Chondrocyte (in vitro differentiated cells): ENCODE data around the gene ELF4. TPM values are rescaled to one million over a fixed set of nuclear protein-coding genes. Genes with fewer than 3 reads are reported as not detected.

Experiments
- DNase-seq: peaks from one replicate; pipeline ENCODE4 v3.0.0; 2021; ENCODE audit warnings: mixed read lengths, low spot score
- H3K27ac Mint-ChIP-seq: one replicate; pipeline ENCODE4 v1.8.0; 2021; ENCODE audit warnings: mild to moderate bottlenecking, moderate library complexity, mixed read lengths; ENCODE audit not compliant: unreplicated experiment
- H3K27me3 Mint-ChIP-seq: 2 replicates; pipeline ENCODE4 v1.8.0; 2021; ENCODE audit warnings: low read depth, mixed read lengths
- H3K36me3 Mint-ChIP-seq: 2 replicates; pipeline ENCODE4 v1.8.0; 2021; ENCODE audit warnings: low read depth, mixed read lengths
- H3K4me1 Mint-ChIP-seq: 2 replicates; pipeline ENCODE4 v1.8.0; 2021; ENCODE audit warnings: low read depth, mild to moderate bottlenecking, mixed read lengths
- H3K4me3 Mint-ChIP-seq: one replicate; pipeline ENCODE4 v1.8.0; 2021; ENCODE audit warnings: mild to moderate bottlenecking, moderate library complexity, mixed read lengths; ENCODE audit not compliant: unreplicated experiment
- H3K9me3 Mint-ChIP-seq: 2 replicates; pipeline ENCODE4 v1.8.0; 2021; ENCODE audit warnings: low read depth, mixed read lengths
- CTCF ChIP-seq: fragments of 200-600 bp; sonication (generic); IDR thresholded peaks from 2 replicates; pipeline ENCODE4 v1.5.0; 2021; ENCODE audit warnings: antibody characterized with exemption, mild to moderate bottlenecking, moderate library complexity
- total RNA-seq: library from RNA; stranded (reverse); gene quantifications from 3 replicates; pipeline ENCODE4 v1.2.1, GENCODE V29; 2021

Gene ELF4
- total RNA-seq, 1 donor from 2014 or later = 25.7 TPM

GRCh38 chrX:130097507-130098209 is 12.6 kb downstream of the ELF4 start:
- no peak overlapping the region for H3K27ac Mint-ChIP-seq
- no peak for TF ChIP-seq CTCF
- no peaks in the 10 kb centered on the region for H3K9me3 Mint-ChIP-seq
- H3K4me1 Mint-ChIP-seq = peaks cover 22% of the 10 kb centered on the region
- no peaks in the 10 kb centered on the region for H3K36me3 Mint-ChIP-seq
- no peak for DNase-seq
- H3K4me3 Mint-ChIP-seq = no peak overlapping the region
- no peaks in the 10 kb centered on the region for H3K27me3 Mint-ChIP-seq

GRCh38 chrX:130095249-130096030 is 14.9 kb downstream of the ELF4 start:
- peaks cover 16% of the 10 kb centered on the region for H3K4me1 Mint-ChIP-seq
- no peak for TF ChIP-seq CTCF
- no peaks in the 10 kb centered on the region for H3K27me3 Mint-ChIP-seq
- no peak overlapping the region for H3K4me3 Mint-ChIP-seq
- no peaks in the 10 kb centered on the region for H3K9me3 Mint-ChIP-seq
- no peak overlapping the region for H3K27ac Mint-ChIP-seq
- H3K36me3 Mint-ChIP-seq = no peaks in the 10 kb centered on the region
- no peak for DNase-seq

- Mint-ChIP-seq H3K9me3 (no peaks in the 10 kb centered on the region), H3K27ac (no peak overlapping the region)
- TF ChIP-seq CTCF = no peak
These were observed 15.6 kb downstream of the ELF4 start for GRCh38 chrX:130094696-130095095.

GRCh38 chrX:130093271-130093670 is 17.0 kb downstream of the ELF4 start:
- no peak for DNase-seq
- Mint-ChIP-seq H3K4me3 (no peak overlapping the region), H3K27ac (no peak overlapping the region), H3K27me3 (no peaks in the 10 kb centered on the region), H3K4me1 (peaks cover 7% of the 10 kb centered on the region), H3K9me3 (no peaks in the 10 kb centered on the region), H3K36me3 (no peaks in the 10 kb centered on the region)
- no peak for TF ChIP-seq CTCF

More at GRCh38 chrX:130094696-130095095, 15.6 kb downstream of the ELF4 start:
- no peaks in the 10 kb centered on the region for H3K36me3 Mint-ChIP-seq
- H3K4me3 Mint-ChIP-seq = no peak overlapping the region
- no peak for DNase-seq
- peaks cover 9% of the 10 kb centered on the region for H3K4me1 Mint-ChIP-seq
- no peaks in the 10 kb centered on the region for H3K27me3 Mint-ChIP-seq

GRCh38 chrX:130091980-130092522 is 18.2 kb downstream of the ELF4 start:
- no peak for TF ChIP-seq CTCF
- Mint-ChIP-seq H3K27me3 (no peaks in the 10 kb centered on the region), H3K27ac (peak overlapping the region; percentile 20), H3K36me3 (no peaks in the 10 kb centered on the region), H3K9me3 (no peaks in the 10 kb centered on the region), H3K4me3 (no peak overlapping the region), H3K4me1 (peaks cover 3% of the 10 kb centered on the region)
- no peak for DNase-seq
